Esophagus squamous epithelium (tissue), 5 donors: ENCODE data around the gene CFAP157. TPM values are rescaled to one million over a fixed set of nuclear protein-coding genes. Genes with fewer than 3 reads are reported as not detected.

Source experiments
- DNase-seq: peaks from one replicate; lab custom pipeline; 2025; lab: John Stamatoyannopoulos, UW
- H3K27ac ChIP-seq, 4 donors: fragments of 200-600 bp; sonication (generic); one replicate each; pipeline ENCODE4 v1.5.1; 2016 to 2019; ENCODE audit warnings: mild to moderate bottlenecking in 1 of 4
- H3K27me3 ChIP-seq, 4 donors: fragments of 200-600 bp; sonication (generic); 1 replicate in 3 of 4; 2 replicates in 1 of 4; pipeline versions ENCODE4 v1.5.1 to v1.6.0; 2017 to 2021; ENCODE audit warnings: antibody characterized with exemption in 1 of 4
- H3K36me3 ChIP-seq, 3 donors: fragments of 200-600 bp; sonication (generic); one replicate each; pipeline ENCODE4 v1.5.1; 2016 to 2019
- H3K4me1 ChIP-seq, 3 donors: fragments of 200-600 bp; sonication (generic); one replicate each; pipeline ENCODE4 v1.5.1; 2017 to 2019
- H3K4me3 ChIP-seq, 4 donors: fragments of 200-600 bp; sonication (generic); 1 replicate in 3 of 4; 2 replicates in 1 of 4; pipeline ENCODE4 v1.5.1; 2016 to 2019; ENCODE audit warnings: mild to moderate bottlenecking in 2 of 4, moderate library complexity in 1 of 4
- H3K9me3 ChIP-seq, 3 donors: fragments of 200-600 bp; sonication (generic); one replicate each; pipeline ENCODE4 v1.5.1; 2016 to 2019
- CTCF ChIP-seq, 6 experiments: fragments of 450-650 bp in 4 of 6; fragments of 200-600 bp in 2 of 6; sonication (generic) in 2 of 6; IDR thresholded peaks; one replicate each; pipeline ENCODE4 v1.5.1; 2016 to 2019; ENCODE audit warnings: antibody characterized with exemption in 6 of 6, mild to moderate bottlenecking in 4 of 6, moderate library complexity in 4 of 6
- POLR2A ChIP-seq, 4 donors: fragments of 450-650 bp; IDR thresholded peaks; one replicate each; pipeline ENCODE4 v1.6.1; 2017; ENCODE audit warnings: antibody characterized with exemption in 4 of 4, mild to moderate bottlenecking in 4 of 4, moderate library complexity in 3 of 4
- WGBS, 2 donors: methylation state at CpG; one replicate each; pipeline ENCODE4 v1.1.5; 2018; 5-methylcytosine and 5-hydroxymethylcytosine counted together
- intact Hi-C: fragments of 100-400 bp; cut with DNase I; formaldehyde crosslinking; loops from one replicate; pipeline ENCODE4 v1.15.0; 2022
- total RNA-seq, 4 donors: library from RNA; depleted of rRNA; stranded (reverse); fragments of >200 nt; gene quantifications; one replicate each; pipeline ENCODE4 v1.1.0, GENCODE V29; 2016
- donor health status: DM: yes; HTN: yes; CAD: no.

Gene CFAP157
- total RNA-seq, 4 donors from 2014 or later = 0.19 TPM; not detected in 3

GRCh38 chr9:127738666-127739065, 31.9 kb downstream of the CFAP157 start:
- Histone ChIP-seq H3K27me3 (peaks cover 0 to 8% (median 0%) of the 10 kb centered on the region in 4 donors), H3K9me3 (no peaks in the 10 kb centered on the region), H3K36me3 (peaks cover 0 to 29% (median 0%) of the 10 kb centered on the region in 3 donors), H3K4me1 (peaks cover 16 to 59% (median 27%) of the 10 kb centered on the region in 3 donors), H3K27ac (no peak overlapping the region), H3K4me3 (no peak overlapping the region)
- intact Hi-C loops = loop anchor here (5.0 to 10.0 kb wide), 3 partner anchors 44 to 184 kb away; partner anchors contain the start of gene AK1
- 91 to 94% methylated on average over 2 to 12 of the region's 13 CpGs for WGBS, 2 donors
- no peak for TF ChIP-seq CTCF (IDR thresholded peaks at IDR 0.05)
- TF ChIP-seq POLR2A (IDR thresholded peaks at IDR 0.05) = no peak
- DNase-seq = no peak

- Histone ChIP-seq H3K27ac (peak overlapping the region; percentile 67 to 89 (median 86)), H3K27me3 (peaks cover 0 to 8% (median 0%) of the 10 kb centered on the region in 4 donors), H3K4me1 (peaks cover 9 to 49% (median 21%) of the 10 kb centered on the region in 3 donors), H3K36me3 (peaks cover 0 to 36% (median 0%) of the 10 kb centered on the region in 3 donors), H3K4me3 (peak overlapping the region in 1 of 4 donors; percentile 12), H3K9me3 (no peaks in the 10 kb centered on the region)
- intact Hi-C loops = loop anchor here (5.0 to 10.0 kb wide), 3 partner anchors 43 to 183 kb away; partner anchors contain the start of gene AK1
- DNase-seq = no peak
- 50 to 60% methylated on average over 4 to 6 of the region's 19 CpGs for WGBS, 2 donors
- TF ChIP-seq POLR2A (IDR thresholded peaks at IDR 0.05) = no peak
- TF ChIP-seq CTCF (IDR thresholded peaks at IDR 0.05) = no peak
These were observed 33.0 kb downstream of the CFAP157 start for GRCh38 chr9:127739614-127740330.

GRCh38 chr9:127741831-127742434, 35.1 kb downstream of the CFAP157 start:
- intact Hi-C loops = no loop called here
- peaks cover 9 to 40% (median 21%) of the 10 kb centered on the region in 3 donors for H3K4me1 ChIP-seq
- WGBS, 2 donors = 39 to 59% methylated on average over 7 to 29 of the region's 38 CpGs
- DNase-seq = no peak
- H3K9me3 ChIP-seq = no peaks in the 10 kb centered on the region
- no peak for TF ChIP-seq POLR2A (IDR thresholded peaks at IDR 0.05)
- TF ChIP-seq CTCF (IDR thresholded peaks at IDR 0.05) = no peak
- peaks cover 0 to 42% (median 0%) of the 10 kb centered on the region in 3 donors for H3K36me3 ChIP-seq
- peak overlapping the region in 2 of 4 donors; percentile 5 to 40 for H3K4me3 ChIP-seq
- peaks cover 0 to 8% (median 0%) of the 10 kb centered on the region in 4 donors for H3K27me3 ChIP-seq
- peak overlapping the region; percentile 55 to 89 (median 82) for H3K27ac ChIP-seq

- H3K27me3 ChIP-seq = peaks cover 0 to 8% (median 0%) of the 10 kb centered on the region in 4 donors
- peaks cover 0 to 49% (median 0%) of the 10 kb centered on the region in 3 donors for H3K36me3 ChIP-seq
- 39 to 100% methylated on average over 1 to 17 of the region's 33 CpGs for WGBS, 2 donors
- H3K4me3 ChIP-seq = peak overlapping the region in 2 of 4 donors; percentile 5 to 40
- no peak for DNase-seq
- H3K4me1 ChIP-seq = peaks cover 9 to 40% (median 21%) of the 10 kb centered on the region in 3 donors
- intact Hi-C loops = no loop called here
- H3K9me3 ChIP-seq = no peaks in the 10 kb centered on the region
- H3K27ac ChIP-seq = peak overlapping the region in 3 of 4 donors; percentile 46 to 89 (median 84)
- TF ChIP-seq POLR2A (IDR thresholded peaks at IDR 0.05) (no peak), CTCF (IDR thresholded peaks at IDR 0.05) (no peak)
These were observed 35.8 kb downstream of the CFAP157 start for GRCh38 chr9:127742435-127743088.
